Brain microvascular endothelial cell (primary cell): ENCODE data around the gene CCDC12.

Experiments
- DNase-seq: peaks from one replicate; pipeline ENCODE4 v3.0.0-alpha.2; 2020
- H3K27ac ChIP-seq: fragments of 250-450 bp; sonication (Bioruptor Pico); 2 replicates; pipeline ENCODE4 v1.5.1; 2020; ENCODE audit warnings: mild to moderate bottlenecking, moderate library complexity
- H3K27me3 ChIP-seq: fragments of 250-450 bp; sonication (Bioruptor Pico); replicated peaks from 2 replicates; pipeline ENCODE4 v1.5.1; 2020; ENCODE audit warnings: mild to moderate bottlenecking
- H3K36me3 ChIP-seq: fragments of 250-450 bp; sonication (Bioruptor Pico); replicated peaks from 2 replicates; pipeline ENCODE4 v1.5.1; 2020; ENCODE audit warnings: mild to moderate bottlenecking
- H3K4me3 ChIP-seq: 2 replicates; pipeline ENCODE4 v1.5.1; 2011; ENCODE audit warnings: low read depth, mild to moderate bottlenecking, control low read depth, low read length, moderate library complexity
- in situ Hi-C: cut with HindIII; loops from 2 replicates; pipeline ENCODE4 v1.10.0; 2017; ENCODE audit warnings: low sequenced_read_pairs, low pct_ligation_motif_present
- TF ChIP-seq, protein P1 (sequence below): IDR thresholded peaks from 2 replicates; pipeline ENCODE4 v1.5.1; 2011; ENCODE audit warnings: low read depth, mild to moderate bottlenecking, moderate library complexity, low read length, control low read depth, inconsistent platforms; ENCODE audit errors: missing control alignments

Gene CCDC12

DNA sequence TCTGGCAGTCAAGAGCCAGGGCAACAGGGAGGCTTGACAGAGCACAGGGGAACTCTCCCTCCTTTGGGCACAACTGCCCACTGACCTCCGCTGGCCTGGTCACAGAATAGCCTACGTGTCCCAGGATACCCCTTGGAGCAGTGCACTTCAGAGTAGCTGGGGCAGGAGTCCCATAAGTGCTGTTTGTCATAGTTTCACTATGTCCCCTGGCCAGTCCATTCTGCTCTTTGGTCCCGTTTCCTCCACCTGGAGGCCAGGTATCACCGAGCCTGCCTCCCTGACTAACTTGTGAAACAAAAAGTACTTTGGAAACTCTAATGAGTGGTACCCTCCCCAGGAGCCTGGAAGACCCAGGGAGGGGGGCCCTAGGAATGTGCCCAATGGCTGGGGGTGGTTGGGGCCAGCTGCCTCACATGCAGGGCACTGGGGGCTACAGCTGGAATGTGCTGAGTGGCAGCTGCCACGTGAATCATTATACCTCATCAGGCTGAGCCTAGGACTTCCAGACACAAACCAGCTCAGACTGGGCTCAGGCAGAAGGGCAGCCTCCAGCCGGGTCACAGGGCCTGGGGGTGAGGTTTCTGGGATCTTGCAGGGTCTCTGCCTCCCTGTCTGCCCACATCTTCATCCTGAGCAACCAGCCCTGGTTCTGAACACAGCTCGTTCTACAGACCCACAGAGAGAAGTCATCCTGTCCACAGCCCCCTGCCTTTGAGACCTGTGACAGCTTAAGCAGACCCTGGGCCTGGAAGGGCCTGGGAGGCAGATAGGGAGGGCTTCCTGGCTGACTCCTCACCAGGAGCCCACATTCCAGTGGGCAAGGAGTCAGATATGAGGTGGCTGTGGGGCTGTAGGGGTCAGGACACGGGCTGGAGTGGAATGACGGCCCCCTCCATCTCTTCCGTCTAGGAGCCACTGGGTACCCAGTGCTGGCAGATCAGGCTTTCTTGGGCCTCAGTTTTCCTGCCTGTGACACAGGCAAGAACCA, 99.9 kb downstream of the CCDC12 start:
- no peak for DNase-seq
- in situ Hi-C loops: no loop called here
- H3K36me3 ChIP-seq: no peaks in the 10 kb centered on the region
- TF ChIP-seq, protein P1, sequence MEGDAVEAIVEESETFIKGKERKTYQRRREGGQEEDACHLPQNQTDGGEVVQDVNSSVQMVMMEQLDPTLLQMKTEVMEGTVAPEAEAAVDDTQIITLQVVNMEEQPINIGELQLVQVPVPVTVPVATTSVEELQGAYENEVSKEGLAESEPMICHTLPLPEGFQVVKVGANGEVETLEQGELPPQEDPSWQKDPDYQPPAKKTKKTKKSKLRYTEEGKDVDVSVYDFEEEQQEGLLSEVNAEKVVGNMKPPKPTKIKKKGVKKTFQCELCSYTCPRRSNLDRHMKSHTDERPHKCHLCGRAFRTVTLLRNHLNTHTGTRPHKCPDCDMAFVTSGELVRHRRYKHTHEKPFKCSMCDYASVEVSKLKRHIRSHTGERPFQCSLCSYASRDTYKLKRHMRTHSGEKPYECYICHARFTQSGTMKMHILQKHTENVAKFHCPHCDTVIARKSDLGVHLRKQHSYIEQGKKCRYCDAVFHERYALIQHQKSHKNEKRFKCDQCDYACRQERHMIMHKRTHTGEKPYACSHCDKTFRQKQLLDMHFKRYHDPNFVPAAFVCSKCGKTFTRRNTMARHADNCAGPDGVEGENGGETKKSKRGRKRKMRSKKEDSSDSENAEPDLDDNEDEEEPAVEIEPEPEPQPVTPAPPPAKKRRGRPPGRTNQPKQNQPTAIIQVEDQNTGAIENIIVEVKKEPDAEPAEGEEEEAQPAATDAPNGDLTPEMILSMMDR: no peak
- H3K4me3 ChIP-seq: no peak overlapping the region
- no peak overlapping the region for H3K27ac ChIP-seq
- H3K27me3 ChIP-seq: peaks cover 5% of the 10 kb centered on the region

DNA sequence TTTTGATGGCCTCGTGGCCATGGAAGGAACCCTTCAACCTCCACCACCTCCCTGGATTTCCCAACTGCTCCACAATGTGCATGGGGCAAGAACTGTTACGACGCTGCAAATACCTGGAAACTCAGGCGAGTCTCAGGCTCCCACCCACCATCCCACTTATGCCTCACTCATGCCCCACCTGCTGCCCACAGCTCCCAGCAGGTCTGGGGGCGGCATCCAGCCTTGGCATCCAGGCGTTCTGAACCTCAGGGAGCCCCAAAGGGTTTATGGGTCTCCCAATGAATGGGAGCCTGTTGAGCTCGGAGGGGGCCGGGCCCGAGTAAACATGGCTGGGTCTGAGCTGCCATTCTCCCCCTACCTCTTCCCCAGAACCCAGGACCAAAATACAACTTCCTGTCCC, 101.0 kb downstream of the CCDC12 start:
- H3K4me3 ChIP-seq: no peak overlapping the region
- in situ Hi-C loops: no loop called here
- no peaks in the 10 kb centered on the region for H3K27me3 ChIP-seq
- no peaks in the 10 kb centered on the region for H3K36me3 ChIP-seq
- TF ChIP-seq, protein P1: no peak
- DNase-seq: no peak
- no peak overlapping the region for H3K27ac ChIP-seq

DNA sequence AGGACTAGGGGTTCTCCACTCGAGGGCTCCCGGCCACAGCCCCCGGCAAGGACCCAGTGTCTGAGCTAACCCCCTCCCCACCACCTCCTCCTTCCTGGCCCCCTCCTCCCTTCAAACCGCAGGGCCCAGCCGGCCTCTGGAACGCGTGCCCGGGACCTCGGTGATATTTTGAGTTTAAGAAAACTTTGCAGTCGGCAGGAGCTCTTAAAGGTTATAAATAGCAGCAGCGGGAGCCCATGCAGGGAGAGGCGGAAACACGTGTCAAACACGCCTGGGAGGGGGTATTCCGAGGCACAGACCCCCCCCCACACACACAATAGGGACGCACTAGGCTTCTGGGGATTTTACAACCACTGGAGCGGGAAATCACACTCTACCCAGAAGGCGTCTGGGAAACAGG, 102.1 kb downstream of the CCDC12 start:
- TF ChIP-seq, protein P1: no peak
- Histone ChIP-seq H3K36me3 (no peaks in the 10 kb centered on the region), H3K4me3 (no peak overlapping the region), H3K27me3 (peaks cover 4% of the 10 kb centered on the region), H3K27ac (no peak overlapping the region)
- DNase-seq: no peak
- in situ Hi-C loops: no loop called here

DNA sequence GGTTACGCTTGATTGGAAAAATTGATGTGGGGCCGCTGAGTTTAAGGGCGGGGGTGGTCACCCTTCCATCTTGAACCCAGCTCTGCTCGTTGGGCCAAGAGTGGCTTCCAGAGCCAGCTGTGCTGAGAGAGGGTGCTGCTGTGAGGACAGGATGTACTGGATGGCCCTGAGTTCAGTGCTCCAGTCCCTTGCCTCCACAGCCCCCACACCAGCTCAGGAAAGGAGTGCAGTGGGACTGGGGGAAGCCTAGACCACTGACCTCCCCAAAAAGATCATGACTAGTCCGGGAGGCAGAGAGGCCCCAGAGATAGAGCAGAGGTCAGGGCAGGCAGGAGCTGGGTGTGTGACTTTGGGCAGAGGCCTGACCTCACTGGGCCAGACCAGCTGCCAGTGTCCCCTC, 103.0 kb downstream of the CCDC12 start:
- H3K4me3 ChIP-seq: no peak overlapping the region
- no peak overlapping the region for H3K27ac ChIP-seq
- no peak for DNase-seq
- in situ Hi-C loops: no loop called here
- peaks cover 4% of the 10 kb centered on the region for H3K27me3 ChIP-seq
- TF ChIP-seq, protein P1: no peak
- no peaks in the 10 kb centered on the region for H3K36me3 ChIP-seq
